AML-193 (cell line): Measurements from ENCODE around the gene HTR3B.

Experiments
- DNase-seq, 2 experiments: peaks; one replicate each; lab custom pipeline; 2025; lab: John Stamatoyannopoulos, UW

The HTR3B gene

GRCh38 chr11:113991170-113991569, 86.6 kb downstream of the HTR3B start:
- peak; percentile 6 to 7 for DNase-seq

- no peak for DNase-seq
Measured at GRCh38 chr11:113991718-113992458, 87.3 kb downstream of the HTR3B start.

GRCh38 chr11:113992459-113993110, 88.0 kb downstream of the HTR3B start:
- no peak for DNase-seq

GRCh38 chr11:113994077-113994954, 89.7 kb downstream of the HTR3B start:
- DNase-seq = no peak
